GM12864 (cell line): ENCODE measurements around the gene CFAP54.
"Not testable (repeated sequence)": the region's sequence is repeated elsewhere in the genome, so short reads cannot be mapped to it uniquely, and the experiment has no call there.

Experiments used
- DNase-seq: peaks from one replicate; pipeline ENCODE4 v3.0.0-alpha.2; 2011; ENCODE audit warnings: low read depth
- H3K4me3 ChIP-seq: 2 replicates; pipeline ENCODE4 v1.5.1; 2011; ENCODE audit warnings: mild to moderate bottlenecking, low read depth, low read length, control low read depth
- CTCF ChIP-seq: IDR thresholded peaks from 2 replicates; pipeline ENCODE4 v1.5.1; 2011; ENCODE audit warnings: low read depth, mild to moderate bottlenecking, moderate library complexity, low read length, control low read depth, inconsistent platforms; ENCODE audit errors: missing control alignments

Gene CFAP54

DNA sequence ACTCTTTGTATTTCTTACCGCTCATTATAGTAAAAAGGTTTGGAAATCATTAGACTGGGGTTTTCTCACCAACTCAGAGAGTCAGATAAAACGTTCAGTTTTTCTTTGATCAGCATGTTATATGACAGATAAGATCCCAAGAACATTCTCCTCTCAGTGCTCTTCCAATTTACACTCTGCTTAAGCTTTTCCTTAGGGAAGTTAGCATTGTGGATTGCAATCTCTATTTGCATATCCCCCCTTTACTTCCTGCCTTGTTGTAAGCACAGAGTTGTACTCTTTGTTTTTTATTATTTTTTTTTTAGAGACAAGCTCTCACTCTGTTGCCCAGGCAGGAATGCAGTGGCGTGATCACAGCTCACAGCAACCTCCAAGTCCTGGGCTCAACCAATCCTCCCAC, 11.4 kb upstream of the CFAP54 start:
- TF ChIP-seq CTCF, result no peak
- H3K4me3 ChIP-seq, result no peak overlapping the region
- DNase-seq, result no peak

DNA sequence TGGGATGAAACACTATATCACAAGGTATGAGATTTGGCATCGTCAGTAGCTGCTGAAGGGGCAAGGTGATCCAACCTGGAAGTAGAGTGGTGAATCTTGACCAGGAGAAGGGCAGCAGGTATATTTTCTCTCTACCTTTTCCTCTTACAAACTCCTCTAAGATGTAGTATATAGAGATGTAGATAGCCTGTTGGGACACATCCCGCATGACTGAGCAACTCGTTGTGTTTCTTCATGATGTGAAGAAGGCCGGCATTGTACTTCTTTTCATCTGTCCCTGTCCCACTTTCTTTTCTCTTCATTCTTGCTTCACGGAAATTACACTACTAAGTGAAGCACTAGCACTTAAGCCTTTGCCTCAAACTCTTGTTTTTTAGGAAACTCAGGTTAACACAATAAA, 7.3 kb upstream of the CFAP54 start:
- H3K4me3 ChIP-seq, result no peak overlapping the region
- no peak for TF ChIP-seq CTCF
- no peak for DNase-seq

DNA sequence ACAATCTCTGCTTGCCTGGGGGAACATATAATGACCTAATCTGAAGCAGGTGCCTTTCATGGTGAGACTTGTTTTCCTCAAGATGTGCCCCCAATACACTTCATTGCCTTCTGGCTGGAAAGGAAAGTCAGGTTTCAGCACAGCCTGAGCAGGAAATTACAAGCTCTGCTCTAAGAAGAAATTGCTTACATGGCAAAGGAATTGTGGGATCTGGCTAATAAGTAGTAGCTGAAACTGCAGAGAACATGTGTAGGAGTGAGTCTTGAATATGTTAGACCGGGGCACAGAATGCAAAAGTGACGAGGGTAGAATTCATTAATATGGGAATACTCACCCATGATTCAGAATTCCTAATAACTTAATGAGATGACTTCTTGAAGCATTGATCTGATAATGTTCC, 6.3 kb upstream of the CFAP54 start:
- no peak for TF ChIP-seq CTCF
- no peak for DNase-seq
- no peak overlapping the region for H3K4me3 ChIP-seq

DNA sequence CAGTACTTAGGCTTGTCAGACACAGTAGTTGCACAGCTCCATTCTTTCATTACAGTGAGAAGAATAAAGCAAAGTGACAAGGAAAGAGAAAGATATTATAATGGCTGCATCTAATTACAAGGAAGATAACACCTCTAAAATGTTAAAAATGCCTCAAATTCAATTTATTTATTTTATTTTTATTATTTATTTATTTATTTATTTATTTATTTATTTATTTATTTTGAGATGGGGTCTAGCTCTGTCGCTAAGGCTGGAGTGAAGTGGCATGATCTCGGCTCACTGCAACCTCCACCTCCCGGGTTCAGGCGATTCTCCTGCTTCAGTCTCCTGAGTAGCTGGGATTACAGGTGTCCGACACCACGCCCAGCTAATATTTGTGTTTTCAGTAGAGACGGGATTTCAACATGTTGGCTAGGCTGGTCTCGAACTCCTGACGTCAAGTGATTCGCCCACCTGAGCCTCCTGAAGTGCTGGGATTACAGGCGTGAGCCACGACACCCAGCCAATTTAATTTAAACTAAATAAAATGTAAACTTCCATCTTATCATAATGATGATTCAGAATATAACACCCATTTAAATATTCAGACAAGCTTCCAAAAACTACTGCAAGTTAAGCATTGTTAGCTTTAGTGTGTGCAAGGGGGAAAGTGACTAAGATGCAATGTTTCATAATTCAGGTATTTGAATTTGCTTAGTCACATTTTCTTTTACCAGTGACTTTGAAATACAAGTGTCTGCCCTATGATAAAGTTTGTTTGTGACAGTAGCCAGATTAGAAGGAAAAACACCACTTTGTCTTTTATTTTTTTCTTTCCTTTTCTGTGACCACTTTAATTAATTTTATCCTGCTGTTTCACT, 2.4 kb upstream of the CFAP54 start:
- no peak for DNase-seq
- no peak overlapping the region for H3K4me3 ChIP-seq
- TF ChIP-seq CTCF, result no peak

DNA sequence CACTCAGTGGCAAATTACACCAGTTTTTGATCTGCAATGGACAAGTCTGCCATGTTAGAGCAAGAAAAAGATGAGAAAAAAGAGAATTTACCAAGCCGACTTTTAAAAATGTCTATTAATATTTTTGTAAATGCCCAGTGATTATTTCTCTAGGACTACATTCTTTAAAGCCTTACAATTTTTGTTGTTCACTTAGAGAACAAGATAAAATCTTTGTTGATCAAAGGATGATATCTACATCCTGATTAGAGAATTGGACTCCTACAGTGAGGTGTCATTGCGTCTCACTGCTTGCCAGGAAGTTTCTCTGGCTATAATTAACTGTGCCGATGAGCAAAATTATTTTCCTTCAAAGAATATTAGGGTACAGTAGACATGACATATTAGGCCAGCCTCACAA, 1.7 kb upstream of the CFAP54 start:
- DNase-seq, result no peak
- TF ChIP-seq CTCF, result no peak
- no peak overlapping the region for H3K4me3 ChIP-seq

GRCh38 chr12:96493106-96493505, 3.7 kb downstream of the CFAP54 start:
- no peak for TF ChIP-seq CTCF
- no peak overlapping the region for H3K4me3 ChIP-seq
- no peak for DNase-seq

- H3K4me3 ChIP-seq, DNase-seq: not testable (repeated sequence)
These were observed 4.8 kb downstream of the CFAP54 start for GRCh38 chr12:96494154-96494553.
